Mononuclear cell (primary cell): Measurements from ENCODE around the gene BROX. TPM values are rescaled to one million over a fixed set of nuclear protein-coding genes. Genes with fewer than 3 reads are reported as not detected.

Experiments
- H3K27me3 ChIP-seq: 2 replicates; pipeline ENCODE4 v1.6.0; 2011; ENCODE audit warnings: low read length, control low read depth; ENCODE audit not compliant: insufficient read depth
- H3K4me1 ChIP-seq: 2 replicates; pipeline ENCODE4 v1.5.1; 2011; ENCODE audit warnings: mild to moderate bottlenecking, low read length, control low read depth; ENCODE audit not compliant: insufficient read depth
- H3K4me3 ChIP-seq: 2 replicates; pipeline ENCODE4 v1.5.1; 2011; ENCODE audit warnings: mild to moderate bottlenecking, low read length, moderate library complexity
- H3K9me3 ChIP-seq: 2 replicates; pipeline ENCODE4 v1.5.1; 2011; ENCODE audit warnings: low read depth, mild to moderate bottlenecking, control low read depth, low read length
- total RNA-seq: library from RNA; depleted of rRNA; stranded (reverse); fragments of >200 nt; gene quantifications from one replicate; pipeline ENCODE4 v1.2.3, GENCODE V29; 2012

The BROX gene
- total RNA-seq, 1 donor: 55.7 TPM

DNA sequence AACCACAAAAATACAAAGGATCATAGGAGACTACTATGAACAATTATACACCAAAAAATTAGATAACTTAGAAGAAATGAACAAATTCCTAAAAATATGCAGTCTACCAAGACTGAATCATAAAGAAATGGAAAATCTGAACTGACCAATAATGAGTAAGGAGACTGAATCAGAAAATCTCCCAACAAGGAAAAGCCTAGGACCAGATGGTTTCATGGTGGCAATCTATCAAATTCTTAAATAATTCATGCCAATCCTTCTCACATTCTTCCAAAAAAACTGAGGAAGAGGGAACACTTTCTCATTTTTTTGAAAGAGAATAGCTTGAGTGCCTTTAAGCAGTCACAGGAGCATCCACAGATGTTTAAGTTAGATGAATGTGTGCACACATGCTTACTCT, 70.7 kb downstream of the BROX start:
- H3K4me1 ChIP-seq: no peaks in the 10 kb centered on the region
- no peak overlapping the region for H3K4me3 ChIP-seq
- no peaks in the 10 kb centered on the region for H3K27me3 ChIP-seq
- H3K9me3 ChIP-seq: no peaks in the 10 kb centered on the region

DNA sequence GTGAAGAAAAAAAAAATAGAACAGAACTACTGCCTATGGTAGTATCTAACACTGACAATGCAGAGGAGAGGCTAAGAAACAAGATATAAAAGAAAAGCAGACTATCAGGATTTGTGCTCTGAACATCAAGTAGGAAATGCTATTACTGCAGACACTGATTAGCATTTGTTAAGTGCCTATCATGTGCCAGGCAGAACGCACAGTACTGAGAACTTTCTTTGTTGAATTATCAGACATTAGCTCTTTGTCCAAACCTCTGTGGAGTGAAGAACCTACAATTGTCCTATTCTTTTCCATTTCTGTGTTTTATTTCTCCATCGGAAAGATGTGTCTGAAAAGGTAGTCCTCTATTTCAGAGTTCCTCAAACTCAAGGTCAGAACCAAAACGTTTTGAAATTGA, 72.0 kb downstream of the BROX start:
- Histone ChIP-seq H3K27me3 (no peaks in the 10 kb centered on the region), H3K4me1 (no peaks in the 10 kb centered on the region), H3K4me3 (no peak overlapping the region)

More for the DNA sequence above, 72.0 kb downstream of the BROX start:
- H3K9me3 ChIP-seq: no peaks in the 10 kb centered on the region

Other genes with a start within 250 kb of the BROX start
- not detected for gene HHIPL2, start 164.5 kb upstream of the BROX start, total RNA-seq
- gene TAF1A, start 122.6 kb upstream of the BROX start, total RNA-seq: 8.3 TPM
- 60.8 TPM for gene MIA3, start 94.5 kb upstream of the BROX start, total RNA-seq
- 22.6 TPM for gene AIDA, start 73 bp upstream of the BROX start, total RNA-seq
- 0.63 TPM for gene FAM177B, start 24.6 kb downstream of the BROX start, total RNA-seq
- gene DISP1, start 102.5 kb downstream of the BROX start, total RNA-seq: 0.73 TPM